Parathyroid adenoma (tissue), 2 donors: Measurements from ENCODE around the gene FAM187B.
A peak's percentile ranks its signal among the peaks of the same experiment; 100 is the strongest.

Experiments used
- H2AFZ ChIP-seq: fragments of 300-600 bp; sonication (generic); one replicate; pipeline ENCODE4 v1.7.0; 2017; ENCODE audit warnings: antibody characterized with exemption, mild to moderate bottlenecking
- H3K27ac ChIP-seq: fragments of 300-600 bp; sonication (generic); one replicate; pipeline ENCODE4 v1.7.0; 2017
- H3K27me3 ChIP-seq: fragments of 300-600 bp; sonication (generic); one replicate; pipeline ENCODE4 v1.7.0; 2017; ENCODE audit warnings: low read length; ENCODE audit not compliant: control insufficient read depth, insufficient read depth
- H3K36me3 ChIP-seq: fragments of 300-600 bp; sonication (generic); one replicate; pipeline ENCODE4 v1.7.0; 2017; ENCODE audit warnings: low read length; ENCODE audit not compliant: control insufficient read depth, insufficient read depth
- H3K4me1 ChIP-seq: fragments of 300-600 bp; sonication (generic); one replicate; pipeline ENCODE4 v1.7.0; 2017; ENCODE audit warnings: control low read depth
- H3K4me2 ChIP-seq: fragments of 300-600 bp; sonication (generic); one replicate; pipeline ENCODE4 v1.7.0; 2017; ENCODE audit warnings: low read length
- H3K4me3 ChIP-seq: fragments of 300-600 bp; sonication (generic); one replicate; pipeline ENCODE4 v1.7.0; 2017; ENCODE audit warnings: low read depth, low read length
- H3K79me2 ChIP-seq: fragments of 300-600 bp; sonication (generic); one replicate; pipeline ENCODE4 v1.7.0; 2017; ENCODE audit warnings: control low read depth
- H3K9ac ChIP-seq: fragments of 300-600 bp; sonication (generic); one replicate; pipeline ENCODE4 v1.7.0; 2017; ENCODE audit warnings: mild to moderate bottlenecking
- H3K9me3 ChIP-seq: fragments of 300-600 bp; sonication (generic); one replicate; pipeline ENCODE4 v1.7.0; 2017; ENCODE audit warnings: low read length; ENCODE audit not compliant: control insufficient read depth
- TF ChIP-seq, protein P1 (sequence below): fragments of 300-600 bp; sonication (generic); IDR thresholded peaks from one replicate; pipeline ENCODE4 v1.7.0; 2017; ENCODE audit warnings: antibody characterized with exemption, mild to moderate bottlenecking
- donor health status: primary hyperparathyroidism.

Gene FAM187B

GRCh38 chr19:35211545-35212230 is 16.9 kb downstream of the FAM187B start:
- TF ChIP-seq, protein P1, sequence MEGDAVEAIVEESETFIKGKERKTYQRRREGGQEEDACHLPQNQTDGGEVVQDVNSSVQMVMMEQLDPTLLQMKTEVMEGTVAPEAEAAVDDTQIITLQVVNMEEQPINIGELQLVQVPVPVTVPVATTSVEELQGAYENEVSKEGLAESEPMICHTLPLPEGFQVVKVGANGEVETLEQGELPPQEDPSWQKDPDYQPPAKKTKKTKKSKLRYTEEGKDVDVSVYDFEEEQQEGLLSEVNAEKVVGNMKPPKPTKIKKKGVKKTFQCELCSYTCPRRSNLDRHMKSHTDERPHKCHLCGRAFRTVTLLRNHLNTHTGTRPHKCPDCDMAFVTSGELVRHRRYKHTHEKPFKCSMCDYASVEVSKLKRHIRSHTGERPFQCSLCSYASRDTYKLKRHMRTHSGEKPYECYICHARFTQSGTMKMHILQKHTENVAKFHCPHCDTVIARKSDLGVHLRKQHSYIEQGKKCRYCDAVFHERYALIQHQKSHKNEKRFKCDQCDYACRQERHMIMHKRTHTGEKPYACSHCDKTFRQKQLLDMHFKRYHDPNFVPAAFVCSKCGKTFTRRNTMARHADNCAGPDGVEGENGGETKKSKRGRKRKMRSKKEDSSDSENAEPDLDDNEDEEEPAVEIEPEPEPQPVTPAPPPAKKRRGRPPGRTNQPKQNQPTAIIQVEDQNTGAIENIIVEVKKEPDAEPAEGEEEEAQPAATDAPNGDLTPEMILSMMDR: no peak
- Histone ChIP-seq H3K79me2 (no peaks in the 10 kb centered on the region), H3K4me2 (no peak overlapping the region), H3K36me3 (no peaks in the 10 kb centered on the region), H3K9me3 (no peaks in the 10 kb centered on the region), H3K27ac (peak overlapping the region; percentile 12), H2AFZ (no peak overlapping the region), H3K27me3 (no peaks in the 10 kb centered on the region), H3K4me1 (peaks cover 18% of the 10 kb centered on the region), H3K9ac (no peak overlapping the region), H3K4me3 (no peak overlapping the region)

DNA sequence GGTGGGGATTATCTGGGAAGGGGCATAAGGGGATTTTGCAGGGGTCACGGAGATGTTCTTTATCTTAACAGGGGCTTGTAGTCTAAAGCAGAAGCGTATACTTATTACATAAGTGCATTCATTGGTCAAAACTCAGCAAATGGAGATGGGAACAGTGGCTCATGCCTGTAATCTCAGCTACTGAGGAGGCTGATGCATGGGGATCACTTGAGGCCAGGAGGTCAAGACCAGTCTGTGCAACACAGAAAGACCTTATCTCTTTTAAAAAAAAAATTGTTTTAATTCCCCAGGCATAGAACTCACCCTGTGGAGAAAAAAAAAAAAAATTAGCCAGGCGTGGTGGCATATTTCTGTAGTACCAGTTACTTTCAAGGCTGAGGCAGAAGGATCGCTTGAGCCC is 18.9 kb downstream of the FAM187B start:
- Histone ChIP-seq H3K4me3 (no peak overlapping the region), H3K79me2 (no peaks in the 10 kb centered on the region), H3K9me3 (no peaks in the 10 kb centered on the region), H2AFZ (no peak overlapping the region), H3K36me3 (no peaks in the 10 kb centered on the region), H3K4me2 (no peak overlapping the region), H3K27me3 (no peaks in the 10 kb centered on the region), H3K27ac (no peak overlapping the region), H3K4me1 (peaks cover 15% of the 10 kb centered on the region), H3K9ac (no peak overlapping the region)
- TF ChIP-seq, protein P1: no peak

DNA sequence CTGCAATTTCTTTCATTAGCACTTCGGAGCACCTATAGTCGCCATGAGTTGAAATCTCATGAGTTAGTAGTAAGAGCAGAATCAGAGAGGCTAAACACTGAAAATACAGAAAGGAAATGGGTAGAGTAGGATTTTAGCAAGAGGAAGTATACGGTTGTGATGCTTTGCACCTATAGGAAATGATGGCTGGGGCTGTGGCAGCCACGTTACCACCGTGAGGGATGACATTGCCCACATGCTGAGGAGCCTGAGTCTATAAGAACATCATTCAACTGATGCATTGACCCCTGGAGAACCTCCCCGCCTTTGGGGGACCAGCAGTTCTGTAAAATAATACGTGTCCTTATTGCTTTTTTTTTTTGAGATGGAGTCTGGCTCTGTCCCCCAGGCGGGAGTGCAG is 20.4 kb downstream of the FAM187B start:
- peaks cover under 1% of the 10 kb centered on the region for H3K4me1 ChIP-seq
- no peaks in the 10 kb centered on the region for H3K27me3 ChIP-seq
- no peak overlapping the region for H2AFZ ChIP-seq
- TF ChIP-seq, protein P1: no peak
- no peaks in the 10 kb centered on the region for H3K9me3 ChIP-seq
- H3K36me3 ChIP-seq: no peaks in the 10 kb centered on the region
- no peak overlapping the region for H3K9ac ChIP-seq
- H3K4me3 ChIP-seq: no peak overlapping the region
- no peaks in the 10 kb centered on the region for H3K79me2 ChIP-seq
- no peak overlapping the region for H3K4me2 ChIP-seq
- no peak overlapping the region for H3K27ac ChIP-seq

GRCh38 chr19:35207391-35207871 is 21.1 kb downstream of the FAM187B start:
- no peaks in the 10 kb centered on the region for H3K9me3 ChIP-seq
- TF ChIP-seq, protein P1: no peak
- H3K79me2 ChIP-seq: no peaks in the 10 kb centered on the region
- H3K9ac ChIP-seq: no peak overlapping the region
- H3K36me3 ChIP-seq: no peaks in the 10 kb centered on the region
- no peak overlapping the region for H2AFZ ChIP-seq
- H3K27ac ChIP-seq: no peak overlapping the region
- H3K4me2 ChIP-seq: no peak overlapping the region
- H3K4me3 ChIP-seq: no peak overlapping the region
- no peaks in the 10 kb centered on the region for H3K27me3 ChIP-seq
- no peaks in the 10 kb centered on the region for H3K4me1 ChIP-seq

- H3K4me2 ChIP-seq: no peak overlapping the region
- no peak overlapping the region for H3K9ac ChIP-seq
- no peaks in the 10 kb centered on the region for H3K36me3 ChIP-seq
- no peak overlapping the region for H3K27ac ChIP-seq
- H3K4me1 ChIP-seq: no peaks in the 10 kb centered on the region
- H3K27me3 ChIP-seq: no peaks in the 10 kb centered on the region
- H3K4me3 ChIP-seq: no peak overlapping the region
- H2AFZ ChIP-seq: no peak overlapping the region
- no peaks in the 10 kb centered on the region for H3K9me3 ChIP-seq
- H3K79me2 ChIP-seq: no peaks in the 10 kb centered on the region
- TF ChIP-seq, protein P1: no peak
Measured at GRCh38 chr19:35206855-35207254, 21.7 kb downstream of the FAM187B start.
